Activated naive CD4-positive, alpha-beta T cell treated with anti-CD3 and anti-CD28 coated beads, Interleukin-2, amount 50 U/mL, for 16 hours (primary cell): ENCODE data around the gene KRT79.
"Not testable (repeated sequence)": the region's sequence is repeated elsewhere in the genome, so short reads cannot be mapped to it uniquely, and the experiment has no call there.

Source experiments
- DNase-seq: peaks from one replicate; pipeline ENCODE4 v3.0.0-alpha.2; 2020

The KRT79 gene

DNA sequence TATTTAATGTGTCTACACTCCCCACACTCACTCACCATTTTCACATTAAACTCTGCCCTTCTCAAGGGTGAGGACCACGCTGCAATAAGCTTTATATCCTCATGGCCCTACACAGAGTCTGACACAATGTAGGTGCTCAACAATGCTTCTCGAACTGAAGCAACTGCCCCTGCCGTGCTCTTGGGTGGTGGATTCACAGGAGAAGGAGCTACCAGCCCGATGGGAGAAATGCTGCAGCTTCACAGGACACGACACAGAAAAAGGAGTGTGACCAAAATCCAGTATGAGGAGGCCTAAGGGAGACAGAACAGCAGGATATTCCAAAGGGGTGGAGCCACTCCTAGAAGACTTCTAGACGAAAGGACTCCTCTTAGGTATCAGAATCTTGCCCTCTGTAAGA, 31.7 kb downstream of the KRT79 start:
- DNase-seq, result no peak

DNA sequence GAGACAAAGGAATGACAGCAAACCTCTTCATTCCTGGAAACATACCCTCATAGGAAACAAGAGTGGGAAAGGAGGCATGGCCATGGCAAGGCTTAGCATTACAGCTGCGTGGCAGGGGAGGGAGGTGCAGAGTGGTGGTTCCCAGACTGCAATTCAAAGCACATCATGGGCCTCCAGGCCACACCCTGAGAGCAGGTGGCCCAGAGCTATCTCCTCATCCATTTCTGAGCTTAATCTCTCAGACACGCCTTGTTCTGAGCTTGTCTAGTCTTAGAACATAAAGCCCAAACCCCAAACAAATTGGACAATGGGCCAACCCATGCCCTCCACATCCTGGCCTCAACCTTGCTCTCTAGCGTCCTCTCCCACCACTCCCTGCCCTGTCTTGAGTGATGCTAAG, 32.3 kb downstream of the KRT79 start:
- DNase-seq, result no peak

DNA sequence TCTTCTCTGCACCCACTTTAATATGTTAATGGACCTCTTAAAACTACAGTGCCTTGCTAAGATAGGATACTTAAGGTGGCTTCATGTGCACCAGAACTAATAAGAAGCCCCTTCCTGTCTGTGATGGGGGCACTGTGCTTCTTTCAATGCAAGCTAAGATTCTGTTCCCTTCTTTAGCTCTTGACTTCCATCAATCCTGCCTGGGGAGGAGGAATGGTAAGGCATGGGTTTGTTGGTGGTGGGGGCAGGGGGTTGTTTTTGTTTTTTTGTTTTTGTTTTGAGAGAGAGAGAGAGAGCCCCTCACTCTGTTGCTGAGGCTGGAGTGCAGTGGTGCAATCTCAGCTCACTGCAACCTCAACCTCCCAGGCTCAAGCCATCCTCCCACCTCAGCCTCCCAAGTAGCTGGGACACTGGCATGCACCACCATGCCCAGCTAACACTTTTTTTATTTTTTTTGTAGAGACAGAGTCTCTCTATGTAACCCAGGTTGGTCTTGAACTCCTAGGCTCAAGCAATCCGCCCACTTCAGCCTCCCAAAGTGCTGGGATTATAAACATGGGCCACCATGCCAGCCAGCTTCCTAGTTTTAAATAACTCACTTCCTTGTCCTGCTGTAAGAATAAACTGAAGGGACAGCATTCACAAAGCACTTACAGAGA, 33.7 kb downstream of the KRT79 start:
- no peak for DNase-seq

DNA sequence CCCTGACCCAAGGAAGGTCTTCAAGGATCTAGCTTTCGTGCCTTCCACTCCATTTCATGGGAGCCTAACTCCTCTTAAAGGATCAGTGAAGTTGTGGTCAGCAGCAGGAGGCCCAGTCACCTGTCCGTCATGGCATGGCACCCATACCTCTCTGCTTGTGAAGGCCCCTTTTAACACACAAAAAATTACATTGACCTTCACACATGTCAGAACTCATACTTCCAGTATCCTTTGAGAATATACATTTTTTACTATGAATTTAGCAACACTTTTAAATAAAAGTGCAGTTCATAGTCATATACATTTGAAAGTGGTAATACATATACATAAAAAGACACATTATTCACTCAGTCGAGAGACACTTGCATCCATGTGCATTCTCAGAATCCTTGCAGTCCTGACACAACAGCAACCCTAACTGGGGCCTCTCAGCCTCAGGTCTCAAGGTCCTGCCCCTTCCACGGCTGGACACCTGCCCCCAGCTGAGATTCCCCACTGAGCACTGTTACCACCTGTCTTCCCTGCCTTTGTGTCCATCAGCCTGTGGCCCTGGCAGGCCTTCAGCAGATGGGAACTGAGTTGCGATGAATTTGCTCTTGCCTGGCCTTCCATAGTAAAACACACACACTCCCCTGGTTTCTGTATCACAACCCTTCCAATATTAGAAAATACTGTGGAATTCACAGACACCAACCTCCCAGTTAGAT, 34.5 kb downstream of the KRT79 start:
- no peak for DNase-seq

DNA sequence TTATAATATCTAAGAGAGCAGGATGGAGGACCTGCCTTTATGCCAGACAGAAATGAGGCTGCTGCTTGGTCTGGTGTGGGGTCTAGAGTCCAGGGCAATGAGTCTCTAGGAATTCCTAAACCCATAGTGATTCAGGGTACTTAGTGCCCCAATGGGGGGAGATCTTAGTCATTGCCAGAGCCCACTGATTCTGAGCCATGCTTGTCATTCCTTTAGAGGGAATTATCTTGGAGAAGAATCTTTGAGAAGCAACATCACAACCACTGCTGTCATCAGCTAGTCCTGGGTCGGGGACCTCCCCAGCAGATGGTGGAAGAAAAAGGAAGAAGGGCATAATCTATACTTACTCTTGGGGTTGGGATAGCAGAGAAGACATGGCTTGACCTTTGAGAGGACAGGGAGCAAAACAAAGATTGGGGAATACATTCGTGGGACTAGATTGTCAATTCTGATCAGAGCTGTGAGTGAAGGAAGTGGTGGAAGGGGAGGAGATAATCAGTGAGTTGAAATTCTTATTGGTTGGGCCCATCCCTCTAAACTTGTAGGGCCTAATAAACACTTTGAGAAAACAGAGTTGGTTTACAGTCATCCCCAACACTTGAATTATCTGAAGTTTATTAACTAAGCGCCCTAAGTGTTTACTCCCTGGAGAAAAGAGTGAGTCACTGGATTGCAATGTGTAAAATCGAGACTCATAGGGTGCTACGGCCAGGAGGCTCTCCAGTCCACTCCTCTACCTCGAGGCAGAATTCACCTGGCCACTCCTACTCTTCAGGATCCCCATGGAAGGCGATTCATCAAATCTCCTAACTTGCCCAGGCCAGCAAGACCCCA, 35.2 kb downstream of the KRT79 start:
- DNase-seq, result no peak

DNA sequence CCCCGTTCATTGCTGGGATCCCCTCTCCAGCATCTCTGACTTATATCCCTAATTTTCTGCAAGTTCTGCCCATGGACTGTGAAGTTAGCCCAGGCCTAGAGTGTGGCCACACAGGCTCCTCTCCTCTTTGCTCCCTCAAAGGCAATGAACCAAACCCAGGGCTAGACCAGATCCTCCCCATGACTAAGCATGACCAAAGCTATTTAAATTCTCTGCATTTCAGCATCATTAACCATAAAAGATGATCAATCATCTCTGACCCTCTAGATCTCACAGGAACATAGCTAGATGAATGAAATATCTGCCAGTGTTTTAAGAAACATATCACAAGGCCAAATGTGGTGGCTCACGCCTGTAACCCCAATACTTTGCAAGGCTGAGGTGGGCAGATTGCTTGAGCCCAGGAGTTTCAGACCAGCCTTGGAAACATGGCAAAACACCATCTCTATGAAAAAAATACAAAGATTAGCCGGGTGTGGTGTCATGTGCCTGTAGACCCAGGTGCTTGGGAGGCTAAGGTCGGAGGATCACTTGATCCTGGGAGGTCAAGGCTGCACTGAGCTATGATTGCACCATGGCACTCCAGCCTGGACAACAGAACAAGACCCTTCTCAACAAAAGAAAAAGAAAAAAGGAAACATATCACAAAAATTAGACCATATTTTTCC, 36.0 kb downstream of the KRT79 start:
- no peak for DNase-seq

DNA sequence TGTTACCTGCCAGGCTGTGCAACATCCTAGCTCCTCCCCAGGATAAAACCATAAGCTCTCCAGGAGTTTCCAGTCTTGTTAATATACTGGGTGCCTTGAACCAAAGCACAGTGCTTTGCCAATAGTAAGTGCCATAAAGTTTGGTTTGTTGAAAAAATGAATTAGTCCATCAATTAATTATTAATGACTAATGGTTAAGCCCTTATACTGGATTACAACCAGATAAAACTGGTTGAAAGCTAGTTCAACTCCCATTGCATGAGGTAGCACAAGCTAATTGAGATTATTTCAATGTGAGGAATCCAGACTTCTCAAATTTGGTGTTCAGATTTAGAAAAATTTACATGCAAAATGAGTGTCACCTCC, 36.6 kb downstream of the KRT79 start:
- no peak for DNase-seq

DNA sequence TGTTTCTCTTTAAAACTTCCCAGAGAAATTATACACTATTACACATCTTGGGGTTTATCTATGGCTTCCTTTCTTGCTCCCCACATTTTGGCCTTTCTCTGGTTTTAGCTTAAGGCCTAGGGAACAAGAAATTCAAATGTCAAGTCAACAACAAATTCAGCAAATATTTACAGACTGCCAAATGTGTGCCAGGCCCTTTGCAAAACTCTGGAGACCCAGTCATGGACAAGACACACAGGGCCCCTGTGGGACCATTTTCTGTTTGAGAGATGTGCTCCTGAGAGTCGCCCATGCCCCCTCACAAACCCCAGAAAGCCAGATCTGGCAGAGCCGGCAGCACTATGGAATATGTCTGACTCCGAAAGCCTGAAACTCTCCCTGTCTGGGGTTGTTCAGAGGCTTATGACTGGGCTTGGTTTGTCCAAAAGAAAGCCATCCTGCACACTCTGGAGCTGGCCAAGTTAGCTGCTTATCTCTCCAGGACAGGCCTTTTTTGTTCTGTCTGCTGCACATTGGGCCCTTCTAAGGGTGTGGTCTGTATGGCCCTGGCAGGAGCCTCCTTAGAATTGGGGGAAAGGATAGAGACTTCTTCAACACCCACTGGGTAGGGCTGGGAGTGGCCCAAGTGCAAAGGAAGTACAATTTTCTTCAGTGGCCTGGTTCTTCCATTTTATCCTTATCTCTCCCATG, 37.1 kb downstream of the KRT79 start:
- DNase-seq, result no peak

DNA sequence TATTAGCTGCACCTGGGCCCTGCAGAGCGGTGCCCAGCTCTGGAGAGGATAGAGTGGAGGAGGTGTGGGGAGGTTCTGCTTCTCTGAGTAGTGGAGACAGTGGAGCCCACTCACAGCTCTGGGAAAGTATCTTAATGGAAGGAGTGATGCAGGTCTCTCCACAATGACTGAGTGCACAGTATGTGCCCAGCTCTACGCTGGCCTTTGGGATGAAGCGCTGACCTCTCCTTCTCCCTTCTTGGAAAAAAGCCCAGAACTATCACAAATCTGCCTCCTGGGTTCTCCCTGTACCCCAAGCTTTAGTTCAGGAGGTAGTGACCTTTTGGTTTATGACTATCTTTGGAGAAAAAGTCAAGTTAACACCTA, 37.7 kb downstream of the KRT79 start:
- DNase-seq, result no peak

DNA sequence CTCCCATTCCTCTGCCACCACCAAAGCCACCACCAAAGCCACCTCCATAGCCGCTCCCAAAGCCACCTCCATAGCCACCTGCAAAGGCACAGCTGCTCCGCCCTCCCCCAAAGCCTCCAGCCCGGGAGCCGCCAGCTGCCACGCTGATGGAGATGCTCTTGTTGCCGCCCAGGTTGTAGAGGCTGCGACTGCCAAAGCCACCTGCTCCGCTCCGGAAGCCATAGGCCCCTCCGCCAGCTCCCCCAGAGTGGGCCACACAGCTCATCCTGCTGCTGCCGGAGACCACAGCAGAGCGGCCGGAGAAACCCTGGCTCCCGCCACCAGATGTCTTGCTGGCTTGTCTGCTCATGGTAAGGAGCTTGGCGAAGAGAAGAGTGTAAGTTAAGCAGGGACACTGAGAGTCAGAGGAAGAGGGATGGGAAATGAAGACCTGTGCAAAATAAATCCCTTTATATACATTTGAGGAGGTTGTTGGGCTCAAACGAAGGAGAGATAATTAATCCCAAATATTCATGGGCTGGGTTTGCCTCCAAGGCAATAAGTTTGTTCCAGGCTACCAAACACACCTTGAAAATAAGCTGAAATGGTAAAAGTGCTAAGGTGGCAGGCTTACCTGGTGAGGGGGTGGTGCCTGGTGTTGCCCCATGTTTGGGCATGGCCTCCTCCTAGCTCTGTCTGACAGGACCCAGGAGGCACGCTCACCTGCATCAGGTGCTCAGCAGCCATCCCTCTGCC, 38.2 kb downstream of the KRT79 start, which contains the start of gene KRT3:
Gene KRT3, minus strand, starts transcription at position 424 of the 735 bp plus-strand sequence. Its CDS starts 75 bp downstream, at position 349.
- DNase-seq, result no peak

DNA sequence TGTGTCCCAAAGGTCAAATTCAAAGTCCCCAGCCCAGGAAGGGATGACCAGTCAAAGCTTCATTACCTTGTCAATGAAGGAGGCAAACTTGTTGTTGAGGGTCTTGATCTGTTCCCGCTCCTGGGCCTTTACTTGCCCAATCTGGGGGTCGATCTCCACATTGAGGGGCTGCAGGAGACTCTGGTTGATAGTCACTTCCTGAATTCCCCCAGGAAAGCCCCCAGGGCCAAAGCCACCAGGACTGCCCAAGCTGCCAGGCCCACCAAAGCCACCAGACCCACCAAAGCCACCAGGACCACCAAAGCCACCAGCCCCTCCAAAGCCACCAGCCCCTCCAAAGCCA, 38.8 kb downstream of the KRT79 start:
- not testable (repeated sequence) for DNase-seq

DNA sequence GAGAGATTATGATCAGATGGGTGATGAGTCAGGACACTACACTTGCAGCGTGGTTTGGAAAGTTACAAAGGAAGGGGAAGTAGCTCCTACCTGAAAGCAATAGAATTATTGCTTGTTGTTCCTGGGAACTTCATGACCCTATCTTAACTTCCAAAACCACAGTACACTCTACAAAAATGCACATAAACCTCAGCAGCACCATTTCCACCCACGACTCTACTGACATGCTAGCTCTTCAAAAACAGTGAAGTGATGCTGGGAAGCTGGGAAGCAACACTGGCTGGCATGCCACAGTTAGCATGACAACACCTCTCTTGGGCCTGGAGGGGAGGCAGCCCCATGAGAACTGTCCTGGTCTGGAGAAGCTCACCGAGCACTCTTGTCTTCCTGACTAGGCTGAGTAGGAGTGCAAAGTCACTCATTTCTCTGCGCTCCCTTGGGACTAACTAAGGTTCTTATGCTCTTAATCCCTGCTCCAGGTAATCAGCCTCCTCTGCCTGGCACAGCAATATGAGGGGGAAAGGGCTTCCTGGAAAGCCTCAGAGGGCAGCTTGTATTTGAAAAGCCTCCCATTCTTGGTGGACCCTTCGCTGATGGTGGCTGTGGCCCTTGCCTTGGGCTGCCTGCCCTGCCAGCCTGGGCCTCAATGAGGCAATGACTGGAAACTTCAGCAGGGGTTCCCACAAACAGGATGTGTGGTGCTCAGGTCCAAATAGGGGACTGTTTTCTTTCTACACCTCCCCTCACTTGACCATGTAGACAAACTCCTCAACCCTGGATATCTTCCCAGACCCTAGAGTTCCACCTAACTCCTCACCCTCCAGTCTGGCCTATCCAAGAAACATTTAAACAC, 39.4 kb downstream of the KRT79 start:
- DNase-seq, result no peak

DNA sequence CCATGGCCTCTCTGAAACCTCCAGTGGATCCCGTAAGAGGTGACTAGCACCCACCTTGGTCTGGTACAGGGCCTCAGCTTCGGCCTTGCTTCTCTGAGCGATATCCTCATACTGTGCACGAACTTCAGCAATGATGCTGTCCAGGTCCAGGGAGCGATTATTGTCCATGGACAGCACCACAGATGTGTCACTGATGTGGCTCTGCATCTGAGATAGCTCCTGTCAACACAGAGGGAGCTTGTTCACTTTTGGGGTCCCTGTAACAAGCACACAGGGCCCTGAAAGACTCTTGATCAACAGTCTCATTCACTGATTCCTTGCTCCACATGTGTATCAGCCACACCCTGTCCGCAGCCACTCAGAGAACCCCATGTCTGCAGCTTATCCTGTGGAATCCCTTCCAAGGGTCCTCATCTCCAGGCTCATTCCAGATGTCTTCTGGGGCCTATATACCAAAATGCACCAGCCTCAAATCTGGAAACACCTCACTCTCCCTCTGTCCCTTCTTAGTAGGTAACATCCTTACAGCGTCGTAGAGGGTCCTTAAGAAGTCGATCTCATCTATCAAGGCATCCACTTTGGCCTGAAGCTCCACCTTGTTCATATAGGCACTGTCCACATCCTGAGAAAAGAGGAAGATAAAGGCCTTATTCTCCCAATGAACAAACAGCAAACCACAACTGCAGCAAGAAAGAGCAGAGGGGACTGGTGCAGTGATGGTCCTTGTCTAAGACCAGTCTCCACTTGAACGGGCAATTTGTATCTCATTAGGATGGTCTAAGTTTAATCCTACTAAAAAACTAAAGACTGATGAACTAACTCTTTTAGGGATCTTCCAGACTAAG, 41.7 kb downstream of the KRT79 start:
- DNase-seq, result no peak

DNA sequence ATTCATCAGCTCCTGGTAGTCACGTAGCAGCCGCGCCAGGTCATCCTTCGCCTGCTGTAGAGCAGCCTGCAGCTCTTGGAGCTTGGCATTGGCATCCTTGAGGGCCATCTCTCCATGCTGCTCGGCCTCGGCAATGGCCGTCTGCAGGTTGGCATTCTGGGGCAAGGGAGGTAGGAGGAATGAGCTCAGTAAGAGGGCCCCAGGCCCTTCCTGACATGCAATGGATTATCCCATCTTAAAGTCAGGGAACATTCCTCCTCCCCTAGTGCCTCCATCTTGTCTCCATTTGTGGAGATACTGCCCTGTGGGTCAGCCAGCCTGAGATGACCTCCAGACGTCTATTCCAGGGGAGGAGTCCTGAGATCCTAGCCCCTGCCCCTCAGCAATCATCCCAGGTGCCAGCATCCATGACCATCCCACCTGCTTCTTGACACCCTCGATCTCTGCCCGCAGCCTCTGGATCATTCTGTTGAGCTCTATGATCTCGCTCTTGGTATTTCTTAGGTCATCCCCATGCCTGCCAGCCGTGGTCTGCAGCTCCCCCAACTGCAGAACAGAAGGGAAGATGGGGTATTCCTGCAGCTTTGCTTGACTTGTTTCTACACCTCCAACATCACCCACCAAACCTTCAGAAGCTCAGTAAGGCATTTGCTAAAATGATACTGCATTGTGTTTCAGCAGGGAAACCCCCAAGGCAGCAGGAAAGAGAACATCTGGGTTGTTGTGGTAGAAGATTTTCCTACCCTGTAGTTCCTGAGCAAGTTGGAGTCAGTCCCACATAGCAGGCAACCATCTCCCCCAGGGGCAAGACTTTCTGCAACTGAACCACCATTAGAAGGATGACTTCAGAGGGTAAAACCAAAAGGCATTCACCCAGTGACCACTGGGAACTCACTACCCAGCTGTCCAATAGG, 42.6 kb downstream of the KRT79 start:
- DNase-seq, result no peak

DNA sequence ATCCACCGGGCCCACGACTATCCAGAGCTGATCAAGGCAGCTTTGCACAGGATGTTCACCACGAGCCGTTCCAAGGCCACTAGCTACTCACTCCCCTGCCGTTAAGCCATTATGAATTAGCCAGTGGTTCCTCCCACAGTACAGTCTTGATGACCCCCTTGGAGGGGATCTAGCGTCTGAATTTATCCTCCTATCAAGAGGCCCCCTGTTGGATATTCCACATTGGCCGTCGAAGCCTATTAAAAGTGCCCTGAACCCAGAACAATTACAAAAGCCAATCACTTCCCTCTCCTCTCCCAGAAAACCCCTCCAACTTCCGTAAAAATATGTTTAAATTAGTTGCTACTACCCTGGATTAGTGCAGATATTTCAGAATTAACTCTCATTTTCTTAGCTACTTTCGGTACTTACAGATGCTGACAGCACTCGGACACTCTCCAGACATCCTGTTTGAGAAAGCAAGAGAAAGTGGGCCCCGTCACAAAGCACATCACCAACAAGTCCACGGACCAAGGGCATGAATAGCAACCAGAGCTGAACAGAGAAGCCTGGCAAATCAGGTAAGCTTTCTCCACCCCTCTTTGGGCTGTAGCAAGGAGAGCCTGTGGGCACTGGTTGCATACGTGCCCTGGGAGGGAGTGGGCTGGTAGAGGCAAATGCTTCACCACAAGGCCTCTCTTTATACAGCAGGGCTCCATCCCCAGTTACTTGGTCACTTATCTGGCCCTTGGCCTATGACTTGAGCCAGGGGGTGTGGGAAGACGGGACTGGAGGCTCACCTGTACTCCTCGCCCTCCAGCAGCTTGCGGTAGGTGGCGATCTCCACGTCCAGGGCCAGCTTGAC, 43.5 kb downstream of the KRT79 start:
- DNase-seq, result no peak

DNA sequence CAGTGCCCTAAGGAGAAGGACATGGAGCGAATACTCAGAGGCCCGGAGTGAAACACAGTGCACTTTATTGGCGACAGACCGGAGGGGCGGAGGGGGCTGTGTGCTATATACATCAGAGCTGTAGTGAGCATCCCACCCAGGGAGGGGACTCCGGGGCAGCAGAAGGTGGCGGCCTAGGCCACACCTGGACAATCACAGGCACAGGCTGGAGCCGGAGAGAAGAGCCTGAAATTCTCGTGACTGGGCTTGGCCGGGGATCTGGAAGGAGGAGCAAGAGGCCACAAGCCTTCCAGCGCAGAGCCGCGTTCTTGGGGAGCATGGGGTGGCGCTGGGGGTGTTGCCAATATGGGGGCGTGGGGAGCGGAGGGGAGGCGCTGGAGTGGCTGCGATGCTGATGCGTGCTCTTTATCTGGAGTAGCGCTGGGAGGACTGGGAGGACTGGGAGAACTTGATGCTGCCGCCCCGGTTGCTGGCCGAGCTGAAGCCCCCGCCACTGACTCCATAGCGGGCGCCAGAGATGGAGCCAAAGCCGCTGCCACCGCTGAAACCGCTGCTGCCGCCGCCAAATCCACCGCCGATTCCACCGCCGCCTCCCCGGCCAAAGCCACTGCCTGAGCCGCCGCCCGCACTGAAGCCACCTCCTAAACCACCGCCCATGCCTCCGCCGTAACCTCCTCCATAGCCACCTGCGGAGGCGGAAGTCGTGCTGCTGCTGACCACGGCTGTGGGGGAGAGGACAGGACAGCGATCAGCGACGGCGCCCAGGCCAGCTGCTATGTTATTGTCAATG, 44.3 kb downstream of the KRT79 start:
- DNase-seq, result no peak
